ENCODE results near the gene LDLRAD1. TPM values are rescaled to one million over a fixed set of nuclear protein-coding genes. Genes with fewer than 3 reads are reported as not detected.
"Not testable (repeated sequence)": the region's sequence is repeated elsewhere in the genome, so short reads cannot be mapped to it uniquely, and the experiment has no call there.

Gene LDLRAD1
- total RNA-seq, 3 donors from 2014 or later (not counting 1 experiment from before 2014, with no cell fraction given) = not detected

- Histone ChIP-seq H3K36me3 (ENCODE audit: control insufficient read depth, insufficient read depth, low read length) (no peaks in the 10 kb centered on the region), H3K4me1 (ENCODE audit: control insufficient read depth, insufficient read depth, low read length) (no peaks in the 10 kb centered on the region), H3K9me3 (ENCODE audit: control insufficient read depth, insufficient read depth, low read length) (no peaks in the 10 kb centered on the region), H3K27me3 (ENCODE audit: control insufficient read depth, insufficient read depth, low read length) (no peaks in the 10 kb centered on the region), H3K27ac (ENCODE audit: low read length) (no peak overlapping the region), H3K4me3 (ENCODE audit: low read length) (no peak overlapping the region)
- H3K4me3 Mint-ChIP-seq = no peak overlapping the region
- no peak overlapping the region for H3K27ac Mint-ChIP-seq
- 100% methylated on average over 1 of the region's 1 CpG for WGBS (ENCODE audit: insufficient coverage)
- H3K4me1 Mint-ChIP-seq = no peaks in the 10 kb centered on the region
- H3K9me3 Mint-ChIP-seq = no peaks in the 10 kb centered on the region
- no peak for ATAC-seq
- no peak for DNase-seq
- no peaks in the 10 kb centered on the region for H3K36me3 Mint-ChIP-seq
- H3K27me3 Mint-ChIP-seq (ENCODE audit: low read depth in 2 of 2) = peaks cover 0 to 3% of the 10 kb centered on the region in 2 donors
- TF ChIP-seq CTCF (IDR thresholded peaks at IDR 0.05) = no peak
- intact Hi-C loops (cut with micrococcal nuclease) = no loop called here
Observed at GRCh38 chr1:53998223-53998622, 19.8 kb downstream of the LDLRAD1 start.

- no peak overlapping the region for H3K27ac ChIP-seq (ENCODE audit: low read length)
- no peaks in the 10 kb centered on the region for H3K36me3 ChIP-seq (ENCODE audit: control insufficient read depth, insufficient read depth, low read length)
- no peaks in the 10 kb centered on the region for H3K9me3 Mint-ChIP-seq
- no peak for TF ChIP-seq CTCF (IDR thresholded peaks at IDR 0.05)
- DNase-seq (no peak), ATAC-seq (no peak)
- no peaks in the 10 kb centered on the region for H3K9me3 ChIP-seq (ENCODE audit: control insufficient read depth, insufficient read depth, low read length)
- no peaks in the 10 kb centered on the region for H3K4me1 Mint-ChIP-seq
- WGBS (ENCODE audit: insufficient coverage) = 100% methylated on average over 1 of the region's 1 CpG
- H3K27ac Mint-ChIP-seq = no peak overlapping the region
- no peak overlapping the region for H3K4me3 Mint-ChIP-seq
- H3K4me1 ChIP-seq (ENCODE audit: control insufficient read depth, insufficient read depth, low read length) = no peaks in the 10 kb centered on the region
- H3K36me3 Mint-ChIP-seq = no peaks in the 10 kb centered on the region
- H3K4me3 ChIP-seq (ENCODE audit: low read length) = no peak overlapping the region
- intact Hi-C loops (cut with micrococcal nuclease) = no loop called here
- H3K27me3 ChIP-seq (ENCODE audit: control insufficient read depth, insufficient read depth, low read length) = no peaks in the 10 kb centered on the region
- H3K27me3 Mint-ChIP-seq (ENCODE audit: low read depth in 2 of 2) = peaks cover 0 to 3% of the 10 kb centered on the region in 2 donors
Observed at GRCh38 chr1:53995683-53996082, 22.3 kb downstream of the LDLRAD1 start.

GRCh38 chr1:53994516-53994915, 23.5 kb downstream of the LDLRAD1 start:
- H3K9me3 Mint-ChIP-seq; H3K9me3 ChIP-seq (ENCODE audit: control insufficient read depth, insufficient read depth, low read length); H3K27ac Mint-ChIP-seq; H3K4me3 Mint-ChIP-seq; H3K27me3 Mint-ChIP-seq (ENCODE audit: low read depth in 2 of 2); H3K36me3 ChIP-seq (ENCODE audit: control insufficient read depth, insufficient read depth, low read length); DNase-seq; H3K27ac ChIP-seq (ENCODE audit: low read length); intact Hi-C loops (cut with micrococcal nuclease); H3K4me1 ChIP-seq (ENCODE audit: control insufficient read depth, insufficient read depth, low read length); ATAC-seq; H3K4me3 ChIP-seq (ENCODE audit: low read length); H3K4me1 Mint-ChIP-seq; H3K36me3 Mint-ChIP-seq; H3K27me3 ChIP-seq (ENCODE audit: control insufficient read depth, insufficient read depth, low read length): not testable (repeated sequence)
- WGBS (ENCODE audit: insufficient coverage) = no CpG with 5 or more reads among the region's 2 CpGs

- no peak for ATAC-seq
- intact Hi-C loops (cut with micrococcal nuclease) = no loop called here
- no peaks in the 10 kb centered on the region for H3K9me3 Mint-ChIP-seq
- Histone ChIP-seq H3K4me3 (ENCODE audit: low read length) (no peak overlapping the region), H3K36me3 (ENCODE audit: control insufficient read depth, insufficient read depth, low read length) (no peaks in the 10 kb centered on the region), H3K9me3 (ENCODE audit: control insufficient read depth, insufficient read depth, low read length) (no peaks in the 10 kb centered on the region), H3K4me1 (ENCODE audit: control insufficient read depth, insufficient read depth, low read length) (no peaks in the 10 kb centered on the region), H3K27me3 (ENCODE audit: control insufficient read depth, insufficient read depth, low read length) (no peaks in the 10 kb centered on the region), H3K27ac (ENCODE audit: low read length) (no peak overlapping the region)
- no peak for TF ChIP-seq CTCF (IDR thresholded peaks at IDR 0.05)
- H3K4me1 Mint-ChIP-seq = no peaks in the 10 kb centered on the region
- H3K27me3 Mint-ChIP-seq (ENCODE audit: low read depth in 2 of 2) = no peaks in the 10 kb centered on the region
- H3K27ac Mint-ChIP-seq = no peak overlapping the region
- no peak overlapping the region for H3K4me3 Mint-ChIP-seq
- DNase-seq = no peak
- WGBS (ENCODE audit: insufficient coverage) = 82% methylated on average over 4 of the region's 4 CpGs
- H3K36me3 Mint-ChIP-seq = no peaks in the 10 kb centered on the region
Observed at GRCh38 chr1:53992085-53992874, 25.7 kb downstream of the LDLRAD1 start.

Measured in natural killer cell (primary cell).